GM12873 (cell line): ENCODE results near the gene GPRC5C.

Experiments used
- CTCF ChIP-seq: IDR thresholded peaks from 2 replicates; pipeline ENCODE4 v1.5.1; 2012; ENCODE audit warnings: low read depth, mild to moderate bottlenecking, moderate library complexity, low read length, control low read depth; ENCODE audit not compliant: insufficient read depth; ENCODE audit errors: missing control alignments

The GPRC5C gene

GRCh38 chr17:74429604-74430384 is 2.1 kb upstream of the GPRC5C start:
- no peak for TF ChIP-seq CTCF

- TF ChIP-seq CTCF, result no peak
Observed at GRCh38 chr17:74430385-74430705, 1.5 kb upstream of the GPRC5C start.

- TF ChIP-seq CTCF, result no peak
Observed at GRCh38 chr17:74430706-74431567, 951 bp upstream of the GPRC5C start.

GRCh38 chr17:74432424-74432690 is 469 bp downstream of the GPRC5C start:
- TF ChIP-seq CTCF, result no peak

GRCh38 chr17:74432766-74433391 is 991 bp downstream of the GPRC5C start:
- TF ChIP-seq CTCF, result no peak

GRCh38 chr17:74433421-74434121 is 1.7 kb downstream of the GPRC5C start:
- no peak for TF ChIP-seq CTCF
